HCT116 (cell line): ENCODE measurements around the gene RBM38. TPM values are rescaled to one million over a fixed set of nuclear protein-coding genes. Genes with fewer than 3 reads are reported as not detected.
A peak's percentile ranks its signal among the peaks of the same experiment; 100 is the strongest.

Experiments
- ATAC-seq: fragments of 200-7000 bp; cut with Tn5 transposase; 2 replicates; pipeline ENCODE4 v1.9.1; 2020; ENCODE audit warnings: mild to moderate bottlenecking, moderate library complexity
- BruUV-seq: library from RNA; stranded (reverse); fragments of 400-500 nt; replicated peaks from 2 replicates; lab custom pipeline; 2021; lab: Mats Ljungman, UMichigan
- CTCF ChIA-PET: fragments of 300-600 bp; sonication (Branson Sonifier 250); formaldehyde crosslinking; loops from one replicate; lab custom pipeline; 2021; ENCODE audit warnings: antibody characterized with exemption; lab: Charles Lee
- POLR2A ChIA-PET: fragments of 300-600, 350-600 bp; sonication (Branson Sonifier 250); formaldehyde crosslinking; loops from one replicate; lab custom pipeline; 2021; ENCODE audit warnings: antibody characterized with exemption; lab: Charles Lee
- RAD21 ChIA-PET, 2 experiments: fragments of 300-600 bp; sonication (Branson Sonifier 250); formaldehyde crosslinking; loops; one replicate each; lab custom pipeline; 2023; ENCODE audit warnings: low total read pairs in 2 of 2; ENCODE audit not compliant: uncharacterized antibody in 2 of 2, unreplicated experiment in 2 of 2, low non-redundant PET in 1 of 2; lab: Charles Lee
- DNase-seq: peaks from one replicate; pipeline ENCODE4 v3.0.0-alpha.2; 2010; ENCODE audit warnings: low read depth, low spot score
- H2AFZ ChIP-seq: fragments of 200-600 bp; shearing (Covaris generic), sonication (generic); 2 replicates; pipeline ENCODE4 v1.6.1; 2017; ENCODE audit warnings: low read depth, mixed run types, mixed read lengths, antibody characterized with exemption, low read length; ENCODE audit not compliant: poor library complexity, severe bottlenecking
- H3K27ac ChIP-seq: 2 replicates; pipeline ENCODE4 v1.5.1; 2012; ENCODE audit warnings: low read depth, low read length
- H3K27me3 ChIP-seq: fragments of 200-600 bp; sonication (generic); 2 replicates; pipeline ENCODE4 v1.6.1; 2016; ENCODE audit warnings: mixed run types, low read length, mixed read lengths; ENCODE audit not compliant: insufficient read depth
- H3K36me3 ChIP-seq, 2 experiments: fragments of 200-500 bp in 1 of 2; fragments of 200-600 bp in 1 of 2; sonication (Bioruptor generic) in 1 of 2; sonication (generic) in 1 of 2; 2 replicates each; pipeline versions ENCODE4 v1.5.1 to v1.6.1; 2014 to 2016; ENCODE audit warnings: low read length in 2 of 2, inconsistent platforms in 1 of 2, mixed read lengths in 1 of 2, mixed run types in 1 of 2; ENCODE audit not compliant: insufficient read depth in 2 of 2, control insufficient read depth in 1 of 2
- H3K4me1 ChIP-seq, 2 experiments: fragments of 200-600 bp in 1 of 2; sonication (generic) in 1 of 2; 2 replicates each; pipeline versions ENCODE4 v1.5.1 to v1.6.1; 2012 to 2017; ENCODE audit warnings: low read length in 2 of 2, inconsistent platforms in 1 of 2, mild to moderate bottlenecking in 1 of 2, mixed read lengths in 1 of 2, mixed run types in 1 of 2, moderate library complexity in 1 of 2; ENCODE audit not compliant: insufficient read depth in 2 of 2, control insufficient read depth in 1 of 2
- H3K4me2 ChIP-seq: fragments of 200-600 bp; sonication (generic); 2 replicates; pipeline ENCODE4 v1.6.1; 2017; ENCODE audit warnings: mixed run types, low read length, mixed read lengths
- H3K4me3 ChIP-seq, 2 experiments: fragments of 200-600 bp in 1 of 2; sonication (generic) in 1 of 2; replicated peaks in 1 of 2; 2 replicates each; pipeline ENCODE4 v1.5.1; 2011 to 2016; ENCODE audit warnings: low read length in 2 of 2, control low read depth in 1 of 2, low read depth in 1 of 2, mild to moderate bottlenecking in 1 of 2, mixed read lengths in 1 of 2, mixed run types in 1 of 2
- H3K79me2 ChIP-seq: fragments of 200-600 bp; sonication (generic); 2 replicates; pipeline ENCODE4 v1.6.1; 2017; ENCODE audit warnings: mild to moderate bottlenecking, mixed run types, low read length, moderate library complexity, mixed read lengths; ENCODE audit not compliant: insufficient read depth
- H3K9ac ChIP-seq: fragments of 200-600 bp; sonication (generic); 2 replicates; pipeline ENCODE4 v1.6.1; 2016; ENCODE audit warnings: low read length, mixed read lengths
- H3K9me2 ChIP-seq: fragments of 200-600 bp; sonication (generic), shearing (Covaris generic); 2 replicates; pipeline ENCODE4 v1.6.1; 2017; ENCODE audit warnings: mixed run types, mild to moderate bottlenecking, moderate library complexity; ENCODE audit not compliant: insufficient read depth
- H3K9me3 ChIP-seq, 2 experiments: fragments of 200-500 bp in 1 of 2; fragments of 200-600 bp in 1 of 2; sonication (Bioruptor generic) in 1 of 2; sonication (generic) in 1 of 2; 2 replicates each; pipeline ENCODE4 v1.6.1; 2014 to 2017; ENCODE audit warnings: low read length in 2 of 2, mixed read lengths in 2 of 2, inconsistent platforms in 1 of 2, low read depth in 1 of 2, mild to moderate bottlenecking in 1 of 2, mixed run types in 1 of 2, moderate library complexity in 1 of 2; ENCODE audit not compliant: control insufficient read depth in 1 of 2, insufficient read depth in 1 of 2
- H4K20me1 ChIP-seq: fragments of 200-600 bp; sonication (generic), shearing (Covaris generic); 2 replicates; pipeline ENCODE4 v1.6.1; 2017; ENCODE audit warnings: mixed run types, mild to moderate bottlenecking, moderate library complexity; ENCODE audit not compliant: insufficient read depth
- ATF3 ChIP-seq: IDR thresholded peaks from 2 replicates; pipeline ENCODE4 v1.6.1; 2012
- CTCF ChIP-seq, 3 experiments: fragments of 200-600 bp in 1 of 3; sonication (generic) in 1 of 3; IDR thresholded peaks in 2 of 3; conservative IDR thresholded peaks in 1 of 3; 2 replicates each; pipeline ENCODE4 v1.5.1; 2012 to 2017; ENCODE audit warnings: low read depth in 2 of 3, low read length in 2 of 3, antibody characterized with exemption in 1 of 3, borderline replicate concordance in 1 of 3, control low read depth in 1 of 3, mild to moderate bottlenecking in 1 of 3, mixed read lengths in 1 of 3, mixed run types in 1 of 3, moderate library complexity in 1 of 3; ENCODE audit not compliant: insufficient read depth in 1 of 3
- RAD21 ChIP-seq: IDR thresholded peaks from 2 replicates; pipeline ENCODE4 v1.6.1; 2012; ENCODE audit warnings: low read depth, mild to moderate bottlenecking
- SRF ChIP-seq: IDR thresholded peaks from 2 replicates; pipeline ENCODE4 v1.6.1; 2012; ENCODE audit warnings: low read depth
- YY1 ChIP-seq: IDR thresholded peaks from 2 replicates; pipeline ENCODE4 v1.6.1; 2011; ENCODE audit warnings: low read length, low read depth, moderate library complexity, mild to moderate bottlenecking; ENCODE audit not compliant: insufficient replicate concordance; ENCODE audit errors: extremely low read depth
- ZFX ChIP-seq: fragments of 450-650 bp; IDR thresholded peaks from 2 replicates; pipeline ENCODE4 v1.6.1; 2017
- intact Hi-C: fragments of 100-400 bp; cut with micrococcal nuclease; formaldehyde crosslinking; loops from 2 replicates; pipeline ENCODE4 v1.10.0; 2022
- total RNA-seq: library from RNA; stranded (reverse); gene quantifications from one replicate; pipeline ENCODE4 v1.2.1, GENCODE V29; 2021; ENCODE audit not compliant: unreplicated experiment

RBM38 gene
- total RNA-seq, 1 experiment from 2014 or later = 36.2 TPM

- DNase-seq (peak; percentile 55), ATAC-seq (peak; percentile 67)
- TF ChIP-seq YY1 (no peak), RAD21 (peak; percentile 90), ATF3 (no peak), SRF (no peak), CTCF (IDR thresholded peaks at IDR 0.05 in 2 of 3, conservative IDR thresholded peaks at IDR 0.05 in 1 of 3; ENCODE audit: borderline replicate concordance in 1 of 3, insufficient read depth in 1 of 3, low read depth in 2 of 3, low read length in 2 of 3) (peak; percentile 61 to 87 (median 81)), ZFX (no peak)
- ChIA-PET POLR2A (interaction anchor here (1.6 kb wide), 1 partner anchor 256 kb away, joined by 4 read pairs; no protein-coding TSS in a partner anchor), CTCF (interaction anchor here (1.0 to 3.5 kb wide), 8 partner anchors 12 to 259 kb away, joined by 3 to 21 read pairs (median 5); no protein-coding TSS in a partner anchor), RAD21 (interaction anchor here (1.0 to 1.5 kb wide), 3 partner anchors 14 to 257 kb away, joined by 4 read pairs; no protein-coding TSS in a partner anchor)
- BruUV-seq = no TSS peak
- Histone ChIP-seq H3K27me3 (no peaks in the 10 kb centered on the region), H3K9ac (no peak overlapping the region), H3K4me3 (no peak overlapping the region), H2AFZ (peak overlapping the region; percentile 87), H3K27ac (no peak overlapping the region), H4K20me1 (no peaks in the 10 kb centered on the region), H3K36me3 (no peaks in the 10 kb centered on the region), H3K4me2 (no peak overlapping the region), H3K9me3 (no peaks in the 10 kb centered on the region), H3K9me2 (no peaks in the 10 kb centered on the region), H3K4me1 (peaks cover 3 to 7% of the 10 kb centered on the region in 2 experiments; a peak in 3 of 4 replicates), H3K79me2 (no peaks in the 10 kb centered on the region; the same call in none of the 2 replicates)
- intact Hi-C loops = loop anchor here (1.0 kb wide), 1 partner anchor 254 kb away; no protein-coding TSS in a partner anchor
Measured at GRCh38 chr20:57346477-57346876, 44.7 kb upstream of the RBM38 start.
